HFFc6 (cell line): ENCODE data around the gene DBR1. TPM values are rescaled to one million over a fixed set of nuclear protein-coding genes. Genes with fewer than 3 reads are reported as not detected.

Experiments
- DNase-seq: peaks from one replicate; pipeline ENCODE4 v3.0.0-alpha.2; 2018
- H3K27ac Mint-ChIP-seq: 2 replicates; pipeline ENCODE4 v1.8.0; 2020; ENCODE audit warnings: mild to moderate bottlenecking, mixed read lengths
- H3K27me3 Mint-ChIP-seq: 2 replicates; pipeline ENCODE4 v1.8.0; 2021; ENCODE audit warnings: mild to moderate bottlenecking, moderate library complexity, mixed read lengths; ENCODE audit not compliant: insufficient read depth
- H3K36me3 Mint-ChIP-seq: 2 replicates; pipeline ENCODE4 v1.8.0; 2021; ENCODE audit warnings: low read depth, mixed read lengths
- H3K4me1 Mint-ChIP-seq: 2 replicates; pipeline ENCODE4 v1.8.0; 2020; ENCODE audit warnings: low read depth, mixed read lengths
- H3K4me3 Mint-ChIP-seq: 2 replicates; pipeline ENCODE4 v1.8.0; 2020; ENCODE audit warnings: mild to moderate bottlenecking, moderate library complexity, mixed read lengths
- H3K9me3 Mint-ChIP-seq: 2 replicates; pipeline ENCODE4 v1.8.0; 2020; ENCODE audit warnings: mild to moderate bottlenecking, mixed read lengths
- CTCF ChIP-seq: fragments of 200-600 bp; sonication (generic); IDR thresholded peaks from 2 replicates; pipeline ENCODE4 v1.5.0; 2021; ENCODE audit warnings: antibody characterized with exemption, mild to moderate bottlenecking
- total RNA-seq, 6 experiments: library from RNA; stranded (reverse); fragmentation: NEBNext Ultra II Directional; extraction: Animal tissue kit (Norgen Biotek cat#: 25700); gene quantifications; 2 replicates in 1 of 6; 3 replicates in 5 of 6; pipeline ENCODE4 v1.2.3, GENCODE V29; 2021

The DBR1 gene
- total RNA-seq, 6 experiments from 2014 or later = 9.9 to 13.7 (median 11.8) TPM

- no peak overlapping the region for H3K27ac Mint-ChIP-seq
- H3K27me3 Mint-ChIP-seq = no peaks in the 10 kb centered on the region; the same call in 1 of the 2 replicates
- H3K9me3 Mint-ChIP-seq = no peaks in the 10 kb centered on the region
- peaks cover 19% of the 10 kb centered on the region; the same call in 1 of the 2 replicates for H3K4me1 Mint-ChIP-seq
- no peak overlapping the region for H3K4me3 Mint-ChIP-seq
- peaks cover 10% of the 10 kb centered on the region; the same call in 1 of the 2 replicates for H3K36me3 Mint-ChIP-seq
- no peak for TF ChIP-seq CTCF
- no peak for DNase-seq
Measured at GRCh38 chr3:138203938-138204337, 29.2 kb upstream of the DBR1 start.

GRCh38 chr3:138202945-138203701 lies 28.4 kb upstream of the DBR1 start:
- H3K4me1 Mint-ChIP-seq = peaks cover 19% of the 10 kb centered on the region; the same call in 1 of the 2 replicates
- DNase-seq = no peak
- no peak for TF ChIP-seq CTCF
- no peak overlapping the region for H3K27ac Mint-ChIP-seq
- H3K27me3 Mint-ChIP-seq = no peaks in the 10 kb centered on the region; the same call in 1 of the 2 replicates
- H3K9me3 Mint-ChIP-seq = no peaks in the 10 kb centered on the region
- H3K36me3 Mint-ChIP-seq = peaks cover 10% of the 10 kb centered on the region; the same call in 1 of the 2 replicates
- H3K4me3 Mint-ChIP-seq = no peak overlapping the region

- Mint-ChIP-seq H3K27ac (no peak overlapping the region), H3K27me3 (no peaks in the 10 kb centered on the region; the same call in 1 of the 2 replicates), H3K4me1 (peaks cover 27% of the 10 kb centered on the region), H3K9me3 (no peaks in the 10 kb centered on the region), H3K36me3 (peaks cover 11% of the 10 kb centered on the region), H3K4me3 (no peak overlapping the region)
- no peak for DNase-seq
- no peak for TF ChIP-seq CTCF
Measured at GRCh38 chr3:138200424-138200823, 25.7 kb upstream of the DBR1 start.

DNA sequence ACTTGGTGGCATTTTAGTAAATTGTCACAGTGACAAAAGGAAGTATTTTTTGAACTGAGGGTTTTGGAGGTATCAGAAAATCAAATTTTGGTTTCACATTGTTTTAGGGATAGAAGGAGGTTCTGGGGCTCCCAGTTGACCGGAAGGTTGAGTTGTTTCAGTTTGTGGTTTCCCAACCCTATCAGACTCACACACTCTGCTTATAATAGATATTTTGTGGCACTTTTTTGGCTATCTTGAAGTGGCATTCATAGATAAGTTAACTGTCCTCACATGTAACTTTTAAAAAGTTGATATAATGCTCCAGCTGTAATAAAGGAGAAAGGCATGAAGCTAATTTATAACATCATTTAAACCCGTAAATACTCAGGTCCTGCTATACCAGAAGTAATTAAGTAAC lies 25.1 kb upstream of the DBR1 start:
- Mint-ChIP-seq H3K27me3 (no peaks in the 10 kb centered on the region), H3K4me3 (no peak overlapping the region), H3K36me3 (peaks cover 9% of the 10 kb centered on the region), H3K4me1 (peaks cover 27% of the 10 kb centered on the region), H3K27ac (no peak overlapping the region), H3K9me3 (no peaks in the 10 kb centered on the region)
- no peak for DNase-seq
- TF ChIP-seq CTCF = no peak

DNA sequence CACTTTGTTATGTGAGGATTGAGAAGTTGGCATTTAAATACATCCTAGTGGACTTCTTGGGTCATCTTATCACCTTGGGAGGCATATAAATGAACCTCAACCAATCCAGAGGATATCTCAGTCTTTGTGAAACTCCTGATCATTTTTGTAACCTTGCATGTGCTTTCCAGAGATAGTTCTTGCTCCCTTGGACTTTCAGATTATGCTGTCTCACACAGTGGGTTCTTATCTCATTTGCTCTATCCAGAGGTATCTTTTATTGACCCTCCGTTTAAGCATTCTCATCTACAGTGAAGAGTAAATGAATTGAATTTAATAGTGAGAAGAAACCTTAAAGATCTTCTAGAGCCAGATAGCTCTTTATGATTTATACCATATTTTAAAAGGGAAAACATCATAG lies 22.8 kb upstream of the DBR1 start:
- Mint-ChIP-seq H3K36me3 (peaks cover 9% of the 10 kb centered on the region), H3K9me3 (no peaks in the 10 kb centered on the region), H3K27me3 (no peaks in the 10 kb centered on the region), H3K4me1 (peaks cover 27% of the 10 kb centered on the region), H3K27ac (no peak overlapping the region), H3K4me3 (no peak overlapping the region)
- DNase-seq = no peak
- no peak for TF ChIP-seq CTCF
